ENCODE measurements around the gene TMEM18.

GRCh38 chr2:723761-724160 is 46.6 kb upstream of the TMEM18 start:
- no peak for TF ChIP-seq REST (IDR thresholded peaks at IDR 0.05; ENCODE audit: unreplicated experiment)
- TF ChIP-seq POLR2AphosphoS5 (IDR thresholded peaks at IDR 0.05; ENCODE audit: low read depth): no peak
- TF ChIP-seq CTCF (conservative IDR thresholded peaks at IDR 0.05; ENCODE audit: low read depth in 2 of 2): no peak
- TF ChIP-seq EZH2 (IDR thresholded peaks at IDR 0.05; ENCODE audit: low read depth, unreplicated experiment): no peak
- TF ChIP-seq EZH2phosphoT487 (IDR thresholded peaks at IDR 0.05; ENCODE audit: unreplicated experiment): no peak
- no peak for TF ChIP-seq ETS1 (IDR thresholded peaks at IDR 0.05)
- no peak for TF ChIP-seq ZNF331 (CRISPR knock-in tag; IDR thresholded peaks at IDR 0.05; ENCODE audit: low read depth)
- no peak for TF ChIP-seq JUNB (IDR thresholded peaks at IDR 0.05; ENCODE audit: unreplicated experiment)
- TF ChIP-seq STAT1 (IDR thresholded peaks at IDR 0.05; ENCODE audit: unreplicated experiment): no peak
- TF ChIP-seq ZNF462 (CRISPR knock-in tag; IDR thresholded peaks at IDR 0.05): no peak
- TF ChIP-seq CREB1 (CRISPR knock-in tag; IDR thresholded peaks at IDR 0.05; ENCODE audit: low read depth): no peak
- no peak for TF ChIP-seq ZNF114 (CRISPR knock-in tag; IDR thresholded peaks at IDR 0.05)
- no peak for TF ChIP-seq NANOG (IDR thresholded peaks at IDR 0.05; ENCODE audit: borderline replicate concordance)
